HepG2 (cell line): Measurements from ENCODE around the gene OR4Q2. TPM values are rescaled to one million over a fixed set of nuclear protein-coding genes. Genes with fewer than 3 reads are reported as not detected.
"Not testable (repeated sequence)": the region's sequence is repeated elsewhere in the genome, so short reads cannot be mapped to it uniquely, and the experiment has no call there.

ENCODE experiments used
- ATAC-seq: fragments of 200-7000 bp; cut with Tn5 transposase; 3 replicates; pipeline ENCODE4 v1.9.1; 2020; ENCODE audit warnings: mild to moderate bottlenecking, moderate library complexity
- Bru-seq: library from RNA; stranded (reverse); fragments of 400-500 nt; gene quantifications from one replicate; lab custom pipeline; 2021; lab: Mats Ljungman, UMichigan
- BruChase-seq, 2 experiments: library from RNA; stranded (reverse); fragments of 400-500 nt; gene quantifications; one replicate each; lab custom pipeline; 2021; lab: Mats Ljungman, UMichigan
- BruUV-seq: library from RNA; stranded (reverse); fragments of 400-500 nt; replicated peaks from 2 replicates; lab custom pipeline; 2021; lab: Mats Ljungman, UMichigan
- CTCF ChIA-PET: fragments of 300-600 bp; formaldehyde crosslinking; extraction: SDS; loops from one replicate; lab custom pipeline; 2021; ENCODE audit warnings: low total read pairs, inconsistent platforms, low intra/inter-chr PET ratio; lab: Yijun Ruan, JAX
- POLR2A ChIA-PET: fragments of 350-600 bp; sonication (Branson Sonifier 250); formaldehyde crosslinking; loops from one replicate; lab custom pipeline; 2020; ENCODE audit warnings: antibody characterized with exemption, inconsistent platforms; lab: Yijun Ruan, JAX
- DNase-seq: peaks from one replicate; pipeline ENCODE4 v3.0.0-alpha.2; 2015; ENCODE audit warnings: low spot score
- FAIRE-seq: peaks from 3 replicates; lab custom pipeline; 2011; peaks lifted over from hg19 to GRCh38; lab: Jason Lieb, UNC
- H2AFZ ChIP-seq: one replicate; pipeline ENCODE4 v1.6.1; 2011; ENCODE audit warnings: low read length, inconsistent platforms
- H3K27ac ChIP-seq: fragments of 300-600 bp; 3 replicates; pipeline ENCODE4 v1.8.0; 2011; ENCODE audit warnings: mixed run types, mild to moderate bottlenecking, mixed read lengths, low read length, inconsistent platforms; ENCODE audit not compliant: insufficient read depth; ENCODE audit errors: extremely low read length
- H3K27me3 ChIP-seq, 2 experiments: fragments of 200-600 bp in 1 of 2; 2 replicates in 1 of 2; 3 replicates in 1 of 2; pipeline versions ENCODE4 v1.6.0 to v1.8.0; 2011; ENCODE audit warnings: low read length in 2 of 2, mild to moderate bottlenecking in 2 of 2, moderate library complexity in 2 of 2, inconsistent platforms in 1 of 2; ENCODE audit not compliant: insufficient read depth in 2 of 2, control insufficient read depth in 1 of 2
- H3K36me3 ChIP-seq, 2 experiments: fragments of 200-600 bp in 1 of 2; replicated peaks in 1 of 2; 2 replicates in 1 of 2; 3 replicates in 1 of 2; pipeline versions ENCODE4 v1.5.1 to v1.8.0; 2011; ENCODE audit warnings: low read length in 2 of 2, inconsistent platforms in 1 of 2; ENCODE audit not compliant: insufficient read depth in 2 of 2, control insufficient read depth in 1 of 2
- H3K4me1 ChIP-seq: 2 replicates; pipeline ENCODE4 v1.5.1; 2012; ENCODE audit warnings: low read length, inconsistent platforms; ENCODE audit not compliant: insufficient read depth
- H3K4me2 ChIP-seq: 2 replicates; pipeline ENCODE4 v1.6.0; 2011; ENCODE audit warnings: low read depth, low read length, inconsistent platforms
- H3K4me3 ChIP-seq, 3 experiments: fragments of 200-600 bp in 1 of 3; sonication (generic), shearing (Covaris generic) in 1 of 3; replicated peaks in 1 of 3; 2 replicates each; pipeline ENCODE4 v1.5.1; 2011 to 2016; ENCODE audit warnings: low read length in 3 of 3, inconsistent platforms in 2 of 3, low read depth in 2 of 3, mild to moderate bottlenecking in 2 of 3, control low read depth in 1 of 3, mixed read lengths in 1 of 3; ENCODE audit not compliant: insufficient read depth in 1 of 3
- H3K79me2 ChIP-seq: one replicate; pipeline ENCODE4 v1.6.1; 2011; ENCODE audit warnings: low read length, inconsistent platforms; ENCODE audit not compliant: insufficient read depth
- H3K9ac ChIP-seq: 2 replicates; pipeline ENCODE4 v1.6.0; 2011; ENCODE audit warnings: mild to moderate bottlenecking, low read depth, low read length, inconsistent platforms; ENCODE audit not compliant: insufficient read depth
- H3K9me3 ChIP-seq: 2 replicates; pipeline ENCODE4 v1.5.1; 2012; ENCODE audit warnings: mild to moderate bottlenecking, low read length
- H4K20me1 ChIP-seq: 2 replicates; pipeline ENCODE4 v1.6.0; 2011; ENCODE audit warnings: inconsistent platforms, mild to moderate bottlenecking, low read length, moderate library complexity; ENCODE audit not compliant: insufficient read depth
- BORCS8-MEF2B ChIP-seq: sonication (generic); formaldehyde crosslinking; IDR thresholded peaks from 2 replicates; pipeline ENCODE4 v1.8.0; 2022; ENCODE audit warnings: mild to moderate bottlenecking, missing genetic modification reagents
- GABPB1 ChIP-seq: IDR thresholded peaks from 2 replicates; pipeline ENCODE4 v1.6.1; 2016; ENCODE audit warnings: mild to moderate bottlenecking, missing genetic modification reagents, moderate library complexity, missing compliant biosample characterization
- HOXA3 ChIP-seq: sonication (generic); formaldehyde crosslinking; IDR thresholded peaks from 2 replicates; pipeline ENCODE4 v1.5.0; 2020; ENCODE audit warnings: missing genetic modification reagents
- KDM1A ChIP-seq: IDR thresholded peaks from 2 replicates; pipeline ENCODE4 v1.6.1; 2016; ENCODE audit warnings: missing compliant biosample characterization
- NCOR1 ChIP-seq: fragments of 200-600 bp; sonication (generic); IDR thresholded peaks from 2 replicates; pipeline ENCODE4 v1.7.0; 2017; ENCODE audit warnings: antibody characterized with exemption, low read length, borderline replicate concordance
- NR2C2 ChIP-seq: sonication (generic); formaldehyde crosslinking; IDR thresholded peaks from 2 replicates; pipeline ENCODE4 v1.4.0; 2020; ENCODE audit warnings: missing genetic modification reagents, mild to moderate bottlenecking, moderate library complexity, borderline replicate concordance
- NR2F1 ChIP-seq, 2 experiments: fragments of 450-650 bp in 1 of 2; formaldehyde crosslinking in 1 of 2; IDR thresholded peaks; 2 replicates each; pipeline versions ENCODE4 v1.5.0 to v1.6.1; 2016 to 2020; ENCODE audit warnings: mild to moderate bottlenecking in 1 of 2, missing compliant biosample characterization in 1 of 2, missing genetic modification reagents in 1 of 2, moderate library complexity in 1 of 2
- U2AF2 ChIP-seq: fragments of 200-400 bp; formaldehyde crosslinking; IDR thresholded peaks from 2 replicates; pipeline ENCODE4 v1.6.1; 2017; ENCODE audit warnings: low read depth, mild to moderate bottlenecking, low read length
- ZFP91 ChIP-seq: sonication (generic); formaldehyde crosslinking; IDR thresholded peaks from 2 replicates; pipeline ENCODE4 v1.9.0; 2022; ENCODE audit warnings: missing genetic modification reagents, mild to moderate bottlenecking, borderline replicate concordance
- ZNF121 ChIP-seq: sonication (generic); formaldehyde crosslinking; IDR thresholded peaks from 2 replicates; pipeline ENCODE4 v1.5.0; 2020; ENCODE audit warnings: mild to moderate bottlenecking, missing genetic modification reagents
- ZNF20 ChIP-seq: sonication (generic); formaldehyde crosslinking; IDR thresholded peaks from 2 replicates; pipeline ENCODE4 v1.4.0; 2020; ENCODE audit warnings: mild to moderate bottlenecking, moderate library complexity, missing genetic modification reagents
- ZNF446 ChIP-seq: sonication (generic); formaldehyde crosslinking; IDR thresholded peaks from 2 replicates; pipeline ENCODE4 v1.5.0; 2020; ENCODE audit warnings: mild to moderate bottlenecking, missing genetic modification reagents
- WGBS: methylation state at CpG from one replicate; pipeline ENCODE4 v1.1.6; 2017; ENCODE audit warnings: low lambda C conversion rate; 5-methylcytosine and 5-hydroxymethylcytosine counted together
- in situ Hi-C: cut with HindIII; loops from 2 replicates; pipeline ENCODE4 v1.10.0; 2017; ENCODE audit warnings: low pct_unique_long_range_greater_than_20kb; ENCODE audit not compliant: extremely low pct_ligation_motif_present
- intact Hi-C: fragments of 100-400 bp; cut with micrococcal nuclease; formaldehyde crosslinking; loops from one replicate; pipeline ENCODE4 v1.10.0; 2022; ENCODE audit not compliant: unreplicated experiment
- long read RNA-seq, 2 experiments: library from RNA in 1 of 2; library from polyadenylated mRNA in 1 of 2; stranded (forward) in 1 of 2; unstranded in 1 of 2; transcript quantifications; one replicate each; pipeline ENCODE4 v2.0.0, GENCODE V29; 2019 to 2022
- polyA minus RNA-seq, 3 experiments: library from RNA; depleted of rRNA, polyadenylated mRNA; stranded (reverse); fragments of >200 nt; gene quantifications; 2 replicates each; pipeline ENCODE4 v1.2.3, GENCODE V29; 2011; ENCODE audit warnings: low replicate concordance in 1 of 3
- polyA plus RNA-seq, 8 experiments: library from polyadenylated mRNA; depleted of rRNA in 3 of 8; stranded (reverse) in 7 of 8; unstranded in 1 of 8; fragments of >200 nt; fragmentation: Illumina TruSeq in 4 of 8; extraction: Trizol in 4 of 8; gene quantifications; 2 replicates each; pipeline versions ENCODE4 v1.2.1 to v1.2.3, GENCODE V29; 2011 to 2016; ENCODE audit warnings: low read depth in 4 of 8, missing spikeins in 1 of 8, mixed read lengths in 1 of 8; ENCODE audit not compliant: insufficient read depth in 1 of 8
- total RNA-seq, 5 experiments: library from RNA; depleted of rRNA; stranded (reverse); fragments of >200 nt; fragmentation: Illumina TruSeq; extraction: Trizol; gene quantifications; 2 replicates each; pipeline ENCODE4 v1.2.3, GENCODE V29; 2016; ENCODE audit warnings: low read depth in 1 of 5

Gene OR4Q2
- total RNA-seq (2016; rRNA removed; fragmentation: Illumina TruSeq; extraction: Trizol) (not detected in 2 replicates), polyA plus RNA-seq (2011; rRNA removed) (not detected in 2 replicates), polyA minus RNA-seq (2011; rRNA and poly(A)+ RNA removed; ENCODE audit: low replicate concordance) (not detected in 2 replicates), Bru-seq, nascent RNA (not detected), BruChase-seq, experiment 1, labeled RNA remaining after a 6-hour chase (not detected), BruChase-seq, experiment 2, labeled RNA remaining after a 2-hour chase (not detected)
- not detected in 2 replicates for total RNA-seq (2016; cell fraction: cytosol; rRNA removed; fragmentation: Illumina TruSeq; extraction: Trizol; ENCODE audit: low read depth)
- not detected in 2 replicates for total RNA-seq (2016; cell fraction: insoluble cytoplasmic fraction; rRNA removed; fragmentation: Illumina TruSeq; extraction: Trizol)
- not detected in 2 replicates for total RNA-seq (2016; cell fraction: membrane; rRNA removed; fragmentation: Illumina TruSeq; extraction: Trizol)
- total RNA-seq (2016; cell fraction: nucleus; rRNA removed; fragmentation: Illumina TruSeq; extraction: Trizol): not detected in 2 replicates
- not detected in 2 replicates for polyA plus RNA-seq (2011; cell fraction: cytosol; rRNA removed)
- not detected in 2 replicates for polyA plus RNA-seq (2011; cell fraction: nucleus; rRNA removed)
- polyA plus RNA-seq (2012): not detected in 2 replicates
- not detected in 2 replicates for polyA plus RNA-seq (2016; cell fraction: cytosol; fragmentation: Illumina TruSeq; extraction: Trizol; ENCODE audit: low read depth)
- not detected in 2 replicates for polyA plus RNA-seq (2016; cell fraction: insoluble cytoplasmic fraction; fragmentation: Illumina TruSeq; extraction: Trizol; ENCODE audit: low read depth)
- polyA plus RNA-seq (2016; cell fraction: membrane; fragmentation: Illumina TruSeq; extraction: Trizol; ENCODE audit: low read depth): not detected in 2 replicates
- not detected in 2 replicates for polyA plus RNA-seq (2016; cell fraction: nucleus; fragmentation: Illumina TruSeq; extraction: Trizol; ENCODE audit: insufficient read depth, low read depth)
- not detected in 2 replicates for polyA minus RNA-seq (2011; cell fraction: cytosol; rRNA and poly(A)+ RNA removed)
- polyA minus RNA-seq (2011; cell fraction: nucleus; rRNA and poly(A)+ RNA removed): not detected in 2 replicates
- long read RNA-seq, experiment 1: 0 reads
- long read RNA-seq, experiment 2: 0 reads

GRCh38 chr14:20001863-20002262 is at the start of gene OR4Q2:
OR4Q2 (plus strand) TSS chr14:20002163.
- BruUV-seq: no TSS peak
- POLR2A ChIA-PET: no interaction called here
- no peak within 1 kb of the TSS for H2AFZ ChIP-seq

GRCh38 chr14:19969735-19970134 is 32.2 kb upstream of the OR4Q2 start:
- POLR2A ChIA-PET, H3K36me3 ChIP-seq, H3K4me3 ChIP-seq, H3K27ac ChIP-seq, CTCF ChIA-PET, H3K4me2 ChIP-seq, H2AFZ ChIP-seq, H3K27me3 ChIP-seq, H4K20me1 ChIP-seq, intact Hi-C loops, BruUV-seq, H3K9me3 ChIP-seq, FAIRE-seq, H3K79me2 ChIP-seq, H3K4me1 ChIP-seq, in situ Hi-C loops, DNase-seq, ATAC-seq, H3K9ac ChIP-seq: not testable (repeated sequence)
- WGBS: 6% methylated on average over 2 of the region's 2 CpGs

More at GRCh38 chr14:20001863-20002262, at the start of gene OR4Q2:
- Histone ChIP-seq H3K4me1 (no peaks in the 10 kb centered on the region), H4K20me1 (no peaks in the 10 kb centered on the region), H3K36me3 (no peaks in the 10 kb centered on the region), H3K9ac (no peak within 1 kb of the TSS), H3K27ac (no peak within 1 kb of the TSS), H3K4me3 (no peak within 1 kb of the TSS), H3K4me2 (no peak within 1 kb of the TSS), H3K9me3 (no peaks in the 10 kb centered on the region), H3K79me2 (no peaks in the 10 kb centered on the region), H3K27me3 (no peaks in the 10 kb centered on the region; a peak in 1 of 5 replicates)
- intact Hi-C loops (no loop called here), in situ Hi-C loops (no loop called here)
- TF ChIP-seq NCOR1: no peak
- no peak for TF ChIP-seq GABPB1 (CRISPR knock-in tag)
- no peak for TF ChIP-seq NR2F1 (CRISPR knock-in tag; IDR thresholded peaks at IDR 0.05)
- TF ChIP-seq BORCS8-MEF2B (CRISPR knock-in tag): no peak
- no peak for TF ChIP-seq ZNF446 (CRISPR knock-in tag)
- no peak for TF ChIP-seq U2AF2
- TF ChIP-seq ZNF121 (CRISPR knock-in tag): no peak
- TF ChIP-seq KDM1A (CRISPR knock-in tag): no peak
- no peak for TF ChIP-seq ZNF20 (CRISPR knock-in tag)
- no peak for TF ChIP-seq HOXA3 (CRISPR knock-in tag)
- TF ChIP-seq ZFP91: no peak
- TF ChIP-seq NR2C2: no peak
- FAIRE-seq (no peak), DNase-seq (no peak), ATAC-seq (no peak)
- CTCF ChIA-PET: no interaction called here
